Retinal pigment epithelial cell (primary cell): Measurements from ENCODE around the gene DDB1.

Experiments used
- DNase-seq: peaks from one replicate; pipeline ENCODE4 v3.0.0-alpha.2; 2010; ENCODE audit warnings: low read depth
- H3K4me3 ChIP-seq: 2 replicates; pipeline ENCODE4 v1.5.1; 2011; ENCODE audit warnings: mild to moderate bottlenecking, low read length, control low read depth, moderate library complexity
- TF ChIP-seq, protein P1 (sequence below): conservative IDR thresholded peaks from 2 replicates; pipeline ENCODE4 v1.5.1; 2011; ENCODE audit warnings: low read depth, low read length, control low read depth, inconsistent platforms

Gene DDB1

DNA sequence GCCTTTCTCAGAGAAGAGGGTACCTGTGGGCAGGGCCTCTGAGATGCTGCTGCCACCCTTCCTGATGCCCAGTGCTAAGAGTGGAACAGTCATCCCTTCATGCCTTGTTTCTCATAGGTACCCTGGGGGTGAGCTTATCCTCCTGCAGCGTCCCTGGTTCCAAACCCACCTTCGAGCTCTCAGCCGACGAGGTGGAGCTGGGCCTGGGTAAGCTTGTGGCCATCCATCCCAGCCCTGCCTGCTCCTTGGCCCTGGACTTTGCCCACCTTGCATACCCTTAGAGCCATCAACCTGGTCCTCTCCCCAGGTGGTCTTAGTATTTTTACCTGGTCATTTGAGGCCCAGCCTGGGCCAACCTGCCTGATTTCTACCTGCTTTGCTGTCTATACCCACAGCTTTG, 8.8 kb upstream of the DDB1 start:
- no peak overlapping the region for H3K4me3 ChIP-seq
- no peak for DNase-seq
- TF ChIP-seq, protein P1, sequence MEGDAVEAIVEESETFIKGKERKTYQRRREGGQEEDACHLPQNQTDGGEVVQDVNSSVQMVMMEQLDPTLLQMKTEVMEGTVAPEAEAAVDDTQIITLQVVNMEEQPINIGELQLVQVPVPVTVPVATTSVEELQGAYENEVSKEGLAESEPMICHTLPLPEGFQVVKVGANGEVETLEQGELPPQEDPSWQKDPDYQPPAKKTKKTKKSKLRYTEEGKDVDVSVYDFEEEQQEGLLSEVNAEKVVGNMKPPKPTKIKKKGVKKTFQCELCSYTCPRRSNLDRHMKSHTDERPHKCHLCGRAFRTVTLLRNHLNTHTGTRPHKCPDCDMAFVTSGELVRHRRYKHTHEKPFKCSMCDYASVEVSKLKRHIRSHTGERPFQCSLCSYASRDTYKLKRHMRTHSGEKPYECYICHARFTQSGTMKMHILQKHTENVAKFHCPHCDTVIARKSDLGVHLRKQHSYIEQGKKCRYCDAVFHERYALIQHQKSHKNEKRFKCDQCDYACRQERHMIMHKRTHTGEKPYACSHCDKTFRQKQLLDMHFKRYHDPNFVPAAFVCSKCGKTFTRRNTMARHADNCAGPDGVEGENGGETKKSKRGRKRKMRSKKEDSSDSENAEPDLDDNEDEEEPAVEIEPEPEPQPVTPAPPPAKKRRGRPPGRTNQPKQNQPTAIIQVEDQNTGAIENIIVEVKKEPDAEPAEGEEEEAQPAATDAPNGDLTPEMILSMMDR: no peak

DNA sequence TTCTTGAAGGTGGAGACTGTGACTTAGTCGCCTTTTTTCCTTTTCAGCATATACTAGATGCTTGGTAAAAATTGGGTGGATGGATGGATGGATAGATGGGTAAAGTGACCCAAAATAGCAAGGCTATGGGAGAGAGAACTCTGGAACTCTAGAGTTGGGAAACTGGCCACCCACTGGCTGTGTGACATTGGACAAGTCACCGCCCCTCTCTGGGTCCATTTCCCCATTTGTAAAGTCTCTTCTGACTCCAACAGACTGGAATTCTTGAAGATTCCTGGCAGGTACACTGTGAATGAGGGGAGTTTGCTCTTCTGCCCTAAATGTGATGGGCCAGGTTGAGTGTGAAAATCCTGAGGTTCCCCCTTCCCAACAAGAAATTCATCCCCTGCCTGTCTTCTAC, 8.1 kb upstream of the DDB1 start:
- TF ChIP-seq, protein P1: no peak
- DNase-seq: no peak
- no peak overlapping the region for H3K4me3 ChIP-seq

DNA sequence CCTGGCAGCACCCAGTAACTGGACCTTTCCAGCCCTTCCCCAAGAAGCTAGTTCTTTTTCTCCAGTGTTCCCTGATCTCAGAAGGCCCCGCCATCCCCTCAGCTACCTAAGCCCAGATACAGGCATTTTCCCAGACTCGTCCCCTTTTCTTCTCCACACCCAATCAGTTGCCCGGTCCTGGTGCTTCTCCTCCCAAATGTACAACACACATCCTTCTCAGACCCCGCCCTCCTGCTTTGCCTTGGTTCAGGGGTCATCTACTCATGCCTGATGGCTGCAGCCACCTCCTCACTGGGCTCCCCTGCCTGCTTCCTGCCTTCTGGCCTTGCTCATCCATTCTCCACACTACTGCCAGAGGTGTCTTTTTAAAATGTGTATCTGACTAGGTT, 6.6 kb upstream of the DDB1 start:
- H3K4me3 ChIP-seq: no peak overlapping the region
- TF ChIP-seq, protein P1: no peak
- no peak for DNase-seq

DNA sequence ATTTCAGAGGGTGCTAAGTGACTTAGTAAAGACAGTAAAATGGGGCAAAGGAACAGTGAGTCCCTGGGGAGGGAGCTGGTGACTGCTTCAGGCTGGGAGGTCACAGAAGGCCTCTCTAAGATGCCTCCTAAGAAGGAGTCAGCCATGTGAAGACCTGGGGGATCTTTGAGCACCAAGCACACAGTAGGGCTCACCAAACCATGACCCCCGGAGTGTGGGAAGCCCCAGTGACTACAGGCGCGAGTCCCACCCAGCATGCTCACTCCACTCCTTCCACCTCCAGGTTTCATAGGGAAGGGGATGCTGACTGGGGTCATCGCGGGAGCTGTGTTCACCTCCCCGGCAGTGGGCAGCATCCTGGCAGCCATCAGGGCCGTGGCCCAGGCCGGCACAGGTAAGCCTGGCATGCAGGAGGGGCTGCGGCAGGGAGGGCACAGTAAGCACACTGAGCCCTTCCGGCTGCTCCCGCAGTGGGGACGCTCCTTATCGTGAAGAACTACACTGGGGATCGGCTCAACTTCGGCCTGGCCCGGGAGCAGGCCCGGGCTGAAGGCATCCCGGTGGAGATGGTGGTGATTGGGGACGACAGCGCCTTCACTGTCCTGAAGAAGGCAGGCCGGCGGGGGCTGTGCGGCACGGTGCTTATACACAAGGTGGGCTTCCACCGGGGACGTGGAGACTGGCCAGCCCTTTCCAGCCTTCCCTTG, 6.0 kb upstream of the DDB1 start:
- no peak overlapping the region for H3K4me3 ChIP-seq
- TF ChIP-seq, protein P1: no peak
- DNase-seq: no peak

DNA sequence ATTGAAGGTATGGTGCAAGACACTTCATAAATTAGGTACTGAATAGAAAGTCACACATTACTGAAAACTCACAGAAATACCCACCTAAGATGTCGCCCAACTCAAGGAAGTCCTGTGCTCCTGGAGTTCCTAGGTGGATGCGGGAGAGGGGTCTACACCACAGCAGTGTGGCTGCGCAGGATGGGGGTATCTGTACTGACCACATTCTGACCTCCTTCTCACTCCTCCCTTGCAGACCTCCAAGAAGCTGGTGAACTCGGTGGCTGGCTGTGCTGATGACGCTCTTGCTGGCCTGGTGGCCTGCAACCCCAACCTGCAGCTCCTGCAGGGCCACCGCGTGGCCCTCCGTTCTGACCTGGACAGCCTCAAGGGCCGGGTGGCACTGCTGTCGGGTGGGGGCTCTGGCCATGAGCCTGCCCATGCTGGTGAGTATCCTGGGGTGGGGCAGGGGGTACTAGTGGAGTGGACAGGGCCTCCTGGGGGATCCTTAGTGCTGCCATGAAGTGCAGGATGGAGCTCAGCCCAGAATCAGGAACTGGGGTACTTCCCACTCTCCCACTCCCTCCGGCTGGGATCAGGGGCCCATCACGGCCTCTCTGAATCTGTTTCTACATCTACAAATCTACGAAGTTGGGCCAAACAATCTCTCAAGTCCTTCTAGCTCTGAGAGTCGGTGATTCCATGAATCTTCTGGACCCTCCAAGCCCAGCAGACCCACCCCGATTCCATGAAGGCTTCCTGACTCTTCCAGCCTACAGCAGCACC, 5.0 kb upstream of the DDB1 start:
- no peak overlapping the region for H3K4me3 ChIP-seq
- TF ChIP-seq, protein P1: no peak
- no peak for DNase-seq

DNA sequence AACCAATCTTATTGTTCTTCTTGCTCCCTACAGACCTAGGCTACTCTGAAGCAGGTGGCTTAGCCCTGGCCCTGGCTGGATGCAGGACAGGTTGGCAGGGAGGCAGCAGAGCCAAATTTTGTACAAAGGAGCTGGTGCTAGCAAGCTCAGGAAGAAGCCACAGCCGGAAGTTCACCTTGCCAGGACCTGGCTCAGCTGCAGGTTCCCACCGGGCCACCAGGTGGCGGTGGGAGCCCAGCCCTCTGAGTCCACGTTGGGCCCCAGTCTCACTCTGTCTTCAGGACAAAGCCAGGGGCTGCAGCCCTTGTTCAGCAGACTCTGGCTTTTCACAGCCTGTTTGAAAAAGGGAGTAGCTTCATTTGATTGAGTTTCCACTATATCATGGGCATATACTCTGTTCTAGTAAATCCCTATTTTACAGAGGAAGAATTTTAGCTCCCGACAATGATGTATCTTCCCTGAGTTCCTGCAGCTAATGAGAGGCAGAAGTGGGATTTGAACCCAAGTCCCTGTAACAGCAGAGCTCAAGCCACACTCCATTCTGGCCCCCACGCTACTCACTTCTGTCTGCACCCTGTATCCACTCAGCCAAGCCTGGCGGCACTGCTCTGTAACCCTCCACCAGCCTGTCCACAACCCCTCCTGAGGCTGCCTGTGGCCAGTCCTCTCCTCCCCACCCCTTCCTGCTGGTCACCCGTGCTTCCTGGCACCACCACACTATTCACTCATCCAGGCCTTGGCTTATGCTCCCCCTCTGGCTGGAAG, 3.4 kb upstream of the DDB1 start:
- no peak overlapping the region for H3K4me3 ChIP-seq
- TF ChIP-seq, protein P1: peak; percentile 99
- peak; percentile 17 for DNase-seq
